IMR-90 (cell line): Measurements from ENCODE around the gene SH2B2. TPM values are rescaled to one million over a fixed set of nuclear protein-coding genes. Genes with fewer than 3 reads are reported as not detected.
A peak's percentile ranks its signal among the peaks of the same experiment; 100 is the strongest.

Experiments
- ATAC-seq: fragments of 200-7000 bp; cut with Tn5 transposase; 2 replicates; pipeline ENCODE4 v1.9.1; 2020; ENCODE audit warnings: low read depth, mild to moderate bottlenecking, moderate library complexity
- BruUV-seq: library from RNA; stranded (reverse); fragments of 400-500 nt; replicated peaks from 2 replicates; lab custom pipeline; 2021; lab: Mats Ljungman, UMichigan
- CTCF ChIA-PET: fragments of 300-600 bp; formaldehyde crosslinking; extraction: SDS; loops from one replicate; lab custom pipeline; 2021; ENCODE audit warnings: antibody characterized with exemption; lab: Yijun Ruan, JAX
- POLR2A ChIA-PET: fragments of 300-600 bp; sonication (Branson Sonifier 250); formaldehyde crosslinking; loops from one replicate; lab custom pipeline; 2022; ENCODE audit warnings: antibody characterized with exemption; ENCODE audit not compliant: unreplicated experiment; lab: Charles Lee
- DNase-seq: peaks from one replicate; pipeline ENCODE4 v3.0.0; 2013
- H2AFZ ChIP-seq: replicated peaks from 2 replicates; pipeline ENCODE3; 2013; ENCODE audit warnings: low read length, mild to moderate bottlenecking; ENCODE audit not compliant: poor library complexity
- H2AK5ac ChIP-seq: 2 replicates; pipeline ENCODE4 v1.6.1; 2013; ENCODE audit warnings: low read depth, low read length, inconsistent platforms
- H2AK9ac ChIP-seq: replicated peaks from 2 replicates; pipeline ENCODE3; 2013; ENCODE audit warnings: mild to moderate bottlenecking, low read depth, low read length, moderate library complexity; ENCODE audit not compliant: poor library complexity
- H2BK120ac ChIP-seq: 2 replicates; pipeline ENCODE4 v1.6.1; 2013; ENCODE audit warnings: low read depth, low read length, inconsistent platforms
- H2BK15ac ChIP-seq: 3 replicates; pipeline ENCODE4 v1.6.1; 2013; ENCODE audit warnings: low read depth, low read length, inconsistent platforms
- H2BK20ac ChIP-seq: 2 replicates; pipeline ENCODE4 v1.6.1; 2013; ENCODE audit warnings: low read depth, mild to moderate bottlenecking, inconsistent platforms, low read length, moderate library complexity
- H2BK5ac ChIP-seq: 2 replicates; pipeline ENCODE4 v1.6.1; 2013; ENCODE audit warnings: mild to moderate bottlenecking, low read depth, low read length, inconsistent platforms; ENCODE audit not compliant: poor library complexity, severe bottlenecking
- H3K14ac ChIP-seq: replicated peaks from 2 replicates; pipeline ENCODE4 v1.6.1; 2013; ENCODE audit warnings: low read depth, low read length, inconsistent platforms
- H3K18ac ChIP-seq: 2 replicates; pipeline ENCODE4 v1.6.1; 2013; ENCODE audit warnings: low read depth, low read length, control low read depth
- H3K23ac ChIP-seq: 2 replicates; pipeline ENCODE4 v1.6.1; 2013; ENCODE audit warnings: low read depth, low read length, inconsistent platforms
- H3K27ac ChIP-seq: 2 replicates; pipeline ENCODE4 v1.5.1; 2013; ENCODE audit warnings: mild to moderate bottlenecking, control low read depth, low read length; ENCODE audit not compliant: insufficient read depth
- H3K27me3 ChIP-seq: 2 replicates; pipeline ENCODE4 v1.6.1; 2013; ENCODE audit warnings: low read length; ENCODE audit not compliant: control insufficient read depth, insufficient read depth
- H3K36me3 ChIP-seq: 2 replicates; pipeline ENCODE4 v1.6.1; 2013; ENCODE audit warnings: low read length, mixed read lengths; ENCODE audit not compliant: control insufficient read depth, insufficient read depth
- H3K4ac ChIP-seq: 2 replicates; pipeline ENCODE4 v1.6.1; 2013; ENCODE audit warnings: low read depth, low read length, inconsistent platforms
- H3K4me1 ChIP-seq: 2 replicates; pipeline ENCODE4 v1.6.1; 2013; ENCODE audit warnings: low read length, mixed read lengths; ENCODE audit not compliant: control insufficient read depth, insufficient read depth
- H3K4me2 ChIP-seq: 2 replicates; pipeline ENCODE4 v1.6.1; 2013; ENCODE audit warnings: low read depth, mild to moderate bottlenecking, control low read depth, low read length, moderate library complexity
- H3K4me3 ChIP-seq: 2 replicates; pipeline ENCODE4 v1.5.1; 2013; ENCODE audit warnings: low read depth, mild to moderate bottlenecking, control low read depth, low read length, moderate library complexity; ENCODE audit not compliant: insufficient read depth
- H3K56ac ChIP-seq: 2 replicates; pipeline ENCODE4 v1.6.1; 2013; ENCODE audit warnings: low read length, inconsistent platforms; ENCODE audit not compliant: insufficient read depth; ENCODE audit errors: extremely low read depth
- H3K79me1 ChIP-seq, 2 experiments: 2 replicates each; pipeline ENCODE4 v1.6.1; 2013; ENCODE audit warnings: low read length in 2 of 2, inconsistent platforms in 1 of 2, low read depth in 1 of 2
- H3K9ac ChIP-seq: 2 replicates; pipeline ENCODE4 v1.6.1; 2013; ENCODE audit warnings: low read depth, low read length, control low read depth
- H3K9me1 ChIP-seq: 2 replicates; pipeline ENCODE4 v1.6.1; 2013; ENCODE audit warnings: low read length, inconsistent platforms; ENCODE audit not compliant: insufficient read depth
- H3K9me3 ChIP-seq: 2 replicates; pipeline ENCODE4 v1.6.1; 2013; ENCODE audit warnings: low read length; ENCODE audit not compliant: control insufficient read depth, insufficient read depth
- H4K20me1 ChIP-seq: 2 replicates; pipeline ENCODE4 v1.6.1; 2013; ENCODE audit warnings: low read length, inconsistent platforms; ENCODE audit not compliant: insufficient read depth
- H4K5ac ChIP-seq: 2 replicates; pipeline ENCODE4 v1.6.1; 2013; ENCODE audit warnings: mild to moderate bottlenecking, low read depth, low read length, control low read depth
- H4K8ac ChIP-seq, 2 experiments: 2 replicates each; pipeline ENCODE4 v1.6.1; 2013; ENCODE audit warnings: low read depth in 2 of 2, low read length in 2 of 2, control low read depth in 1 of 2, inconsistent platforms in 1 of 2
- H4K91ac ChIP-seq: 2 replicates; pipeline ENCODE4 v1.6.1; 2013; ENCODE audit warnings: low read depth, low read length, inconsistent platforms; ENCODE audit not compliant: insufficient read depth
- BHLHE40 ChIP-seq: fragments of 150-350 bp; IDR thresholded peaks from 2 replicates; pipeline ENCODE4 v1.6.1; 2016; ENCODE audit warnings: mild to moderate bottlenecking, low read depth, low read length
- CEBPB ChIP-seq: IDR thresholded peaks from 2 replicates; pipeline ENCODE4 v1.6.1; 2012; ENCODE audit warnings: low read depth, low read length, improper control_type of control experiment
- CHD1 ChIP-seq: IDR thresholded peaks from 2 replicates; pipeline ENCODE4 v1.6.1; 2012; ENCODE audit warnings: low read depth, low read length, improper control_type of control experiment
- FOS ChIP-seq: fragments of 150-350 bp; IDR thresholded peaks from 2 replicates; pipeline ENCODE4 v1.6.1; 2016; ENCODE audit warnings: low read depth, low read length
- MAFK ChIP-seq: IDR thresholded peaks from 2 replicates; pipeline ENCODE4 v1.6.1; 2012; ENCODE audit warnings: low read depth, low read length, improper control_type of control experiment
- MAZ ChIP-seq: IDR thresholded peaks from 2 replicates; pipeline ENCODE4 v1.6.1; 2012; ENCODE audit warnings: low read depth, mild to moderate bottlenecking, low read length, improper control_type of control experiment, moderate library complexity, borderline replicate concordance
- MXI1 ChIP-seq: IDR thresholded peaks from 2 replicates; pipeline ENCODE4 v1.6.1; 2012; ENCODE audit warnings: low read depth, mild to moderate bottlenecking, low read length, moderate library complexity, borderline replicate concordance
- NFE2L2 ChIP-seq: fragments of 150-350 bp; IDR thresholded peaks from 2 replicates; pipeline ENCODE4 v1.6.1; 2016; ENCODE audit warnings: low read depth, mild to moderate bottlenecking, low read length
- POLR2A ChIP-seq: IDR thresholded peaks from 2 replicates; pipeline ENCODE4 v1.6.1; 2012; ENCODE audit warnings: mild to moderate bottlenecking, low read depth, low read length
- RAD21 ChIP-seq: IDR thresholded peaks from 2 replicates; pipeline ENCODE4 v1.6.1; 2012; ENCODE audit warnings: low read length, improper control_type of control experiment
- RCOR1 ChIP-seq: IDR thresholded peaks from 2 replicates; pipeline ENCODE4 v1.6.1; 2012; ENCODE audit warnings: mild to moderate bottlenecking, low read length, improper control_type of control experiment; ENCODE audit not compliant: insufficient replicate concordance
- RFX5 ChIP-seq: IDR thresholded peaks from 2 replicates; pipeline ENCODE4 v1.8.0; 2012; ENCODE audit warnings: low read depth, mild to moderate bottlenecking, low read length, moderate library complexity
- SMC3 ChIP-seq: fragments of 150-350 bp; IDR thresholded peaks from 2 replicates; pipeline ENCODE4 v1.6.1; 2016; ENCODE audit warnings: low read depth, mild to moderate bottlenecking, antibody characterized with exemption, low read length, moderate library complexity
- WGBS, 2 experiments: methylation state at CpG; one replicate each; pipeline versions ENCODE4 v1.1.5 to v1.1.7; 2013; ENCODE audit warnings: missing lambda C conversion rate in 2 of 2; ENCODE audit not compliant: insufficient read length in 1 of 2; ENCODE audit errors: extremely low coverage in 2 of 2; 5-methylcytosine and 5-hydroxymethylcytosine counted together
- dilution Hi-C: fragments of 300-500 bp; cut with HindIII; formaldehyde crosslinking; loops from one replicate; pipeline ENCODE4 v1.14.3; 2018; ENCODE audit warnings: low sequenced_read_pairs; ENCODE audit not compliant: unreplicated experiment
- in situ Hi-C: fragments of 300-500 bp; cut with MboI; formaldehyde crosslinking; loops from 3 replicates; pipeline ENCODE4 v1.14.3; 2019; ENCODE audit warnings: low sequenced_read_pairs, inconsistent platforms, mixed read lengths
- intact Hi-C: fragments of 100-400 bp; cut with micrococcal nuclease; formaldehyde crosslinking; loops from 2 replicates; pipeline ENCODE4 v1.10.0; 2022
- polyA plus RNA-seq, 3 experiments: library from polyadenylated mRNA; depleted of rRNA; stranded (reverse); fragments of >200 nt; gene quantifications; 2 replicates each; pipeline ENCODE4 v1.2.3, GENCODE V29; 2012; ENCODE audit warnings: low replicate concordance in 1 of 3
- total RNA-seq: library from RNA; depleted of rRNA; stranded (reverse); fragments of >200 nt; gene quantifications from 2 replicates; pipeline ENCODE4 v1.2.3, GENCODE V29; 2012
- TF ChIP-seq, protein P1 (sequence below): fragments of 150-350 bp; IDR thresholded peaks from 2 replicates; pipeline ENCODE4 v1.6.1; 2017; ENCODE audit warnings: mild to moderate bottlenecking, antibody characterized with exemption, low read length, low read depth
- TF ChIP-seq, protein P2 (sequence below): conservative IDR thresholded peaks from 2 replicates; pipeline ENCODE4 v1.5.1; 2012; ENCODE audit warnings: mild to moderate bottlenecking, low read depth, low read length, improper control_type of control experiment

Gene SH2B2
- total and polyA plus RNA-seq, 2 of the 4 experiments (the other 2 are of a cell fraction), result 0.36 to 0.99 TPM

DNA sequence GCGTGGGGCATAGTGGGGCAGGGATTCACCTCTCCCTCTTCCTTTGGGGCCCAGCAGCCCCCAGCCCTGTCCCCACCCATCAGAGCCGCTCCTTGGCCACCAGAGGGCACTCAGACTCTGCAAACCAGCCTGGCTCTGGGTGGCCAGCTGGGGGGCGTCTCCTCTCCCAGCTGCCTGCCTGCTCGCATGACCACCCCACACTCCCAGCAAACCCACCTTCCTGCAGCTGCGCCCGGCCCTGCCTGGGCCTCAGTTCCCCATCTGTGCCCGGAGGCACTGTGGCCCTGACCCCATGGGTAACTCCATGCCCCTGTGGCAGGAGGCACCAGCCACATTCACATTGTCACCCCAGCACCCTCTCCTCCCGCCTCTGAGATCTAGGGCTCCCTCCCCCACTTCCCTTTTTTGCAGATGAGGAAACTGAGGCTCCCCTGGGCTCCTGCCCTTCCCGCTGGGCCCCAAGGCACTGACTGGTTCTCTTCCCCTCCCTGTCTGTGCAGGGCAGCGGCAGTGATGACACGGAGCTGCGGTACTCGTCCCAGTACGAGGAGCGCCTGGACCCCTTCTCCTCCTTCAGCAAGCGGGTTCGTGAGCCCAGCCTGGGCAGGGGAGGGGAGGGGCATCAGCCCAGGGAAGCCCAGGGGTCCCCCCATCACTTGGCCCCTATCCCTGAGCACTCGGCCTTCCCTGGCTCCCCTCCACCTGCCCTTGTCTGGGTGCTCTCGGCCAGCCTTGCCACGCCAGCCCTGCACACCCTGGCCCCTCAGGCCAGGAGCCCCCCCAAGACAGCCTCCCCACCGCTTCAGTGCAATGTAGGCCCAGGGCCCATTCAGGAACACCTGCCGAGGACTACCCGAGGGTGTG lies 6.9 kb upstream of the SH2B2 start:
- ATAC-seq, result peak; percentile 93
- Histone ChIP-seq H2BK15ac (no peak overlapping the region), H3K9ac (no peak overlapping the region), H3K4me1 (no peaks in the 10 kb centered on the region; the same call in 1 of the 2 replicates), H2AK9ac (peak overlapping the region; percentile 93), H3K9me3 (no peaks in the 10 kb centered on the region), H2AK5ac (0 out of 2 replicates have a peak overlapping the region, but pooled peaks have one; percentile 10), H3K4me3 (no peak overlapping the region), H3K79me1 (no peaks in the 10 kb centered on the region), H3K27me3 (no peaks in the 10 kb centered on the region), H2BK120ac (no peak overlapping the region), H3K4ac (no peak overlapping the region), H3K9me1 (no peaks in the 10 kb centered on the region), H3K27ac (no peak overlapping the region), H4K8ac (no peak overlapping the region), H3K14ac (no peak overlapping the region), H3K4me2 (no peak overlapping the region; the same call in 1 of the 2 replicates), H4K5ac (no peak overlapping the region), H3K18ac (no peak overlapping the region), H4K91ac (no peak overlapping the region), H2BK5ac (no peak overlapping the region), H4K20me1 (no peaks in the 10 kb centered on the region), H3K56ac (no peak overlapping the region), H3K36me3 (no peaks in the 10 kb centered on the region), H3K23ac (no peak overlapping the region), H2AFZ (peak overlapping the region; percentile 84), H2BK20ac (no peak overlapping the region)
- intact Hi-C loops (loop anchor here (1.0 kb wide), 1 partner anchor 111 kb away; no protein-coding TSS in a partner anchor), in situ Hi-C loops (loop anchor here (5.0 kb wide), 1 partner anchor 113 kb away; no protein-coding TSS in a partner anchor), dilution Hi-C loops (no loop called here)
- peak; percentile 55 for DNase-seq
- WGBS, 2 experiments, result 38% methylated on average over 4 of the region's 23 CpGs; no CpG with 5 or more reads in 1 of the 2 experiments
- POLR2A ChIA-PET, result no interaction called here
- CTCF ChIA-PET, result interaction anchor here (1.5 kb wide), 1 partner anchor 10 kb away, joined by 3 read pairs; no protein-coding TSS in a partner anchor
- no TSS peak for BruUV-seq
- TF ChIP-seq MAFK (no peak), NFE2L2 (no peak), CHD1 (no peak), BHLHE40 (no peak), RFX5 (no peak), POLR2A (no peak), MXI1 (no peak), CEBPB (no peak), RCOR1 (no peak), MAZ (peak; percentile 86), SMC3 (peak; percentile 80), RAD21 (peak; percentile 92), FOS (no peak)
- TF ChIP-seq, protein P1, sequence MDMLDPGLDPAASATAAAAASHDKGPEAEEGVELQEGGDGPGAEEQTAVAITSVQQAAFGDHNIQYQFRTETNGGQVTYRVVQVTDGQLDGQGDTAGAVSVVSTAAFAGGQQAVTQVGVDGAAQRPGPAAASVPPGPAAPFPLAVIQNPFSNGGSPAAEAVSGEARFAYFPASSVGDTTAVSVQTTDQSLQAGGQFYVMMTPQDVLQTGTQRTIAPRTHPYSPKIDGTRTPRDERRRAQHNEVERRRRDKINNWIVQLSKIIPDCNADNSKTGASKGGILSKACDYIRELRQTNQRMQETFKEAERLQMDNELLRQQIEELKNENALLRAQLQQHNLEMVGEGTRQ, result no peak
- TF ChIP-seq, protein P2, sequence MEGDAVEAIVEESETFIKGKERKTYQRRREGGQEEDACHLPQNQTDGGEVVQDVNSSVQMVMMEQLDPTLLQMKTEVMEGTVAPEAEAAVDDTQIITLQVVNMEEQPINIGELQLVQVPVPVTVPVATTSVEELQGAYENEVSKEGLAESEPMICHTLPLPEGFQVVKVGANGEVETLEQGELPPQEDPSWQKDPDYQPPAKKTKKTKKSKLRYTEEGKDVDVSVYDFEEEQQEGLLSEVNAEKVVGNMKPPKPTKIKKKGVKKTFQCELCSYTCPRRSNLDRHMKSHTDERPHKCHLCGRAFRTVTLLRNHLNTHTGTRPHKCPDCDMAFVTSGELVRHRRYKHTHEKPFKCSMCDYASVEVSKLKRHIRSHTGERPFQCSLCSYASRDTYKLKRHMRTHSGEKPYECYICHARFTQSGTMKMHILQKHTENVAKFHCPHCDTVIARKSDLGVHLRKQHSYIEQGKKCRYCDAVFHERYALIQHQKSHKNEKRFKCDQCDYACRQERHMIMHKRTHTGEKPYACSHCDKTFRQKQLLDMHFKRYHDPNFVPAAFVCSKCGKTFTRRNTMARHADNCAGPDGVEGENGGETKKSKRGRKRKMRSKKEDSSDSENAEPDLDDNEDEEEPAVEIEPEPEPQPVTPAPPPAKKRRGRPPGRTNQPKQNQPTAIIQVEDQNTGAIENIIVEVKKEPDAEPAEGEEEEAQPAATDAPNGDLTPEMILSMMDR, result peak; percentile 80
